Gastrocnemius medialis (tissue), 4 donors: Measurements from ENCODE around the gene RUFY2.

Source experiments
- CTCF ChIP-seq, 5 experiments: fragments of 450-650 bp in 3 of 5; fragments of 200-600 bp in 2 of 5; sonication (generic) in 2 of 5; IDR thresholded peaks in 4 of 5; conservative IDR thresholded peaks in 1 of 5; 1 replicate in 4 of 5; 2 replicates in 1 of 5; pipeline ENCODE4 v1.5.1; 2016 to 2019; ENCODE audit warnings: antibody characterized with exemption in 5 of 5, mild to moderate bottlenecking in 3 of 5, moderate library complexity in 3 of 5
- POLR2A ChIP-seq, 2 donors: fragments of 450-650 bp; IDR thresholded peaks; one replicate each; pipeline ENCODE4 v1.6.1; 2017; ENCODE audit warnings: antibody characterized with exemption in 2 of 2, mild to moderate bottlenecking in 2 of 2, moderate library complexity in 2 of 2

DNA sequence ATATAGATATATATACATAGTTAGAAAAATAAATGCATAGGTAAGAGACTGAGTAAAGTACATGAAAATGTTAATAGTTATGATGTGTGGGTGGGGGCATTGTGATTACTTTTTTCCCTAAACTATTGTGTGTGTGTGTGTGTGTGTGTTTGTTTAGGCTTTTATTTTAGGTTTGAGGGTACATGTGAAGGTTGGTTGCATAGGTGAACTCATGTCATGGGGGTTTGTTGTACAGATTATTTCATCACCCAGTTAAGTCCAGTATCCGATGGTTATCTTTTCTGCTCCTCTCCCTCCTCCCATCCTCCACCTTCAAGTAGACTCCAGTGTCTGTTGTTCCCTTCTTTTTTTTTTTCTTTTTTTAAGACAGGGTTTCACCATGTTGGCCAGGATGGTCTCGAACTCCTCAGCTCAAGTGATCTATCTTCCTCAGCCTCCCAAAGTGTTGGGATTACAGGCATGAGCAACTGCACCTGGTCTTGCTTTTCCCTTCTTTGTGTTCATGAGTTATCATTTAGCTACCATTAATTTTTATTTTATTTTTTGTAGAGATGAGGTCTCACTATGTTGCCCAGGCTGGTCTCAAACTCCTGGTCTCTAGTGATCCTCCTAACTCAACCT lies 1.9 kb upstream of the RUFY2 start:
- TF ChIP-seq POLR2A (IDR thresholded peaks at IDR 0.05) = no peak
- TF ChIP-seq CTCF (IDR thresholded peaks at IDR 0.05 in 4 of 5, conservative IDR thresholded peaks at IDR 0.05 in 1 of 5) = no peak
